ENCODE results near the gene SMYD1.

The SMYD1 gene

GRCh38 chr2:88049622-88050021, 18.0 kb upstream of the SMYD1 start:
- DNase-seq (ENCODE audit: low spot score in 2 of 2) (no peak), ATAC-seq (no peak)
- Mint-ChIP-seq H3K36me3 (peaks cover 36% of the 10 kb centered on the region), H3K27ac (no peak overlapping the region), H3K4me1 (peaks cover 20% of the 10 kb centered on the region), H3K9me3 (no peaks in the 10 kb centered on the region), H3K4me3 (no peak overlapping the region)

- no peak for ATAC-seq
- Mint-ChIP-seq H3K4me3 (no peak overlapping the region), H3K27ac (no peak overlapping the region), H3K4me1 (peaks cover 39% of the 10 kb centered on the region), H3K36me3 (peaks cover 49% of the 10 kb centered on the region), H3K9me3 (no peaks in the 10 kb centered on the region)
- DNase-seq (ENCODE audit: low spot score in 2 of 2), result no peak
Observed at GRCh38 chr2:88051792-88052191, 15.8 kb upstream of the SMYD1 start.

- peak overlapping the region; percentile 89 for H3K4me3 Mint-ChIP-seq
- peaks cover 51% of the 10 kb centered on the region for H3K4me1 Mint-ChIP-seq
- no peaks in the 10 kb centered on the region for H3K9me3 Mint-ChIP-seq
- H3K27ac Mint-ChIP-seq, result peak overlapping the region; percentile 98
- ATAC-seq (no peak), DNase-seq (ENCODE audit: low spot score in 2 of 2) (no peak)
- H3K36me3 Mint-ChIP-seq, result peaks cover 49% of the 10 kb centered on the region
Observed at GRCh38 chr2:88053296-88053695, 14.3 kb upstream of the SMYD1 start.

GRCh38 chr2:88053934-88054781, 13.5 kb upstream of the SMYD1 start:
- Mint-ChIP-seq H3K36me3 (peaks cover 51% of the 10 kb centered on the region), H3K9me3 (no peaks in the 10 kb centered on the region), H3K27ac (peak overlapping the region; percentile 98), H3K4me1 (peaks cover 51% of the 10 kb centered on the region), H3K4me3 (peak overlapping the region; percentile 89)
- DNase-seq (ENCODE audit: low spot score in 2 of 2), result no peak
- no peak for ATAC-seq

GRCh38 chr2:88054782-88055370, 12.7 kb upstream of the SMYD1 start:
- DNase-seq (ENCODE audit: low spot score in 2 of 2), result no peak
- Mint-ChIP-seq H3K36me3 (peaks cover 54% of the 10 kb centered on the region), H3K4me1 (peaks cover 51% of the 10 kb centered on the region), H3K9me3 (no peaks in the 10 kb centered on the region), H3K4me3 (peak overlapping the region; percentile 89), H3K27ac (peak overlapping the region; percentile 98)
- ATAC-seq, result no peak

- Mint-ChIP-seq H3K4me3 (peak within 1 kb of the TSS; percentile 89), H3K27ac (peak within 1 kb of the TSS; percentile 98), H3K9me3 (no peaks in the 10 kb centered on the region), H3K4me1 (peaks cover 51% of the 10 kb centered on the region), H3K36me3 (peaks cover 48% of the 10 kb centered on the region)
- ATAC-seq (peak; percentile 97), DNase-seq (ENCODE audit: low spot score in 2 of 2) (peak; percentile 89 to 95)
Observed at GRCh38 chr2:88055371-88056128, 12.1 kb upstream of the SMYD1 start, which contains the start of gene KRCC1. Gene KRCC1 (minus strand): TSS chr2:88055783. CDS start chr2:88028563, 27,220 bp downstream.

GRCh38 chr2:88057437-88057844, 10.2 kb upstream of the SMYD1 start:
- H3K4me3 Mint-ChIP-seq, result no peak overlapping the region

GRCh38 chr2:88058191-88058590, 9.4 kb upstream of the SMYD1 start:
- ATAC-seq, result no peak
- Mint-ChIP-seq H3K4me1 (peaks cover 45% of the 10 kb centered on the region), H3K36me3 (peaks cover 32% of the 10 kb centered on the region), H3K4me3 (no peak overlapping the region), H3K9me3 (no peaks in the 10 kb centered on the region), H3K27ac (no peak overlapping the region)
- no peak for DNase-seq (ENCODE audit: low spot score in 2 of 2)

More at GRCh38 chr2:88057437-88057844, 10.2 kb upstream of the SMYD1 start:
- ATAC-seq (no peak), DNase-seq (ENCODE audit: low spot score in 2 of 2) (no peak)
- no peak overlapping the region for H3K27ac Mint-ChIP-seq
- H3K36me3 Mint-ChIP-seq, result peaks cover 38% of the 10 kb centered on the region
- peaks cover 51% of the 10 kb centered on the region for H3K4me1 Mint-ChIP-seq
- H3K9me3 Mint-ChIP-seq, result no peaks in the 10 kb centered on the region

GRCh38 chr2:88059979-88060906, 7.4 kb upstream of the SMYD1 start:
- H3K27ac Mint-ChIP-seq, result no peak overlapping the region
- ATAC-seq, result peak; percentile 38

GRCh38 chr2:88060907-88061275, 6.7 kb upstream of the SMYD1 start:
- Mint-ChIP-seq H3K36me3 (peaks cover 11% of the 10 kb centered on the region), H3K4me1 (peaks cover 21% of the 10 kb centered on the region), H3K27ac (no peak overlapping the region), H3K9me3 (no peaks in the 10 kb centered on the region), H3K4me3 (no peak overlapping the region)
- DNase-seq (ENCODE audit: low spot score in 2 of 2) (no peak), ATAC-seq (peak; percentile 9)

More at GRCh38 chr2:88059979-88060906, 7.4 kb upstream of the SMYD1 start:
- H3K9me3 Mint-ChIP-seq, result no peaks in the 10 kb centered on the region
- DNase-seq (ENCODE audit: low spot score in 2 of 2), result no peak
- peaks cover 25% of the 10 kb centered on the region for H3K4me1 Mint-ChIP-seq
- no peak overlapping the region for H3K4me3 Mint-ChIP-seq
- H3K36me3 Mint-ChIP-seq, result peaks cover 12% of the 10 kb centered on the region

GRCh38 chr2:88061295-88061694, 6.3 kb upstream of the SMYD1 start:
- ATAC-seq (no peak), DNase-seq (ENCODE audit: low spot score in 2 of 2) (no peak)
- no peak overlapping the region for H3K27ac Mint-ChIP-seq
- no peaks in the 10 kb centered on the region for H3K9me3 Mint-ChIP-seq
- no peak overlapping the region for H3K4me3 Mint-ChIP-seq
- H3K36me3 Mint-ChIP-seq, result peaks cover 11% of the 10 kb centered on the region
- H3K4me1 Mint-ChIP-seq, result peaks cover 16% of the 10 kb centered on the region

- DNase-seq (ENCODE audit: low spot score in 2 of 2) (no peak), ATAC-seq (no peak)
- Mint-ChIP-seq H3K9me3 (no peaks in the 10 kb centered on the region), H3K4me1 (no peaks in the 10 kb centered on the region), H3K36me3 (no peaks in the 10 kb centered on the region), H3K4me3 (no peak overlapping the region), H3K27ac (no peak overlapping the region)
Observed at GRCh38 chr2:88066543-88066942, 1.1 kb upstream of the SMYD1 start.

- Mint-ChIP-seq H3K4me3 (no peak overlapping the region), H3K36me3 (no peaks in the 10 kb centered on the region), H3K27ac (no peak overlapping the region), H3K9me3 (no peaks in the 10 kb centered on the region), H3K4me1 (no peaks in the 10 kb centered on the region)
- ATAC-seq (no peak), DNase-seq (ENCODE audit: low spot score in 2 of 2) (no peak)
Observed at GRCh38 chr2:88067189-88067588, 436 bp upstream of the SMYD1 start.

- Mint-ChIP-seq H3K4me3 (no peak overlapping the region), H3K4me1 (no peaks in the 10 kb centered on the region), H3K9me3 (no peaks in the 10 kb centered on the region), H3K27ac (no peak overlapping the region), H3K36me3 (no peaks in the 10 kb centered on the region)
- ATAC-seq (no peak), DNase-seq (ENCODE audit: low spot score in 2 of 2) (no peak)
Observed at GRCh38 chr2:88068044-88068443, 419 bp downstream of the SMYD1 start.

Data from stimulated activated effector memory CD8-positive, alpha-beta T cell treated with anti-CD3 and anti-CD28 coated beads, Interleukin-12 subunit alpha, Interleukin-12 subunit beta, amount 100 ng/mL, for 72 hours (primary cell).